ENCODE measurements around the gene GREB1L.

Gene GREB1L

DNA sequence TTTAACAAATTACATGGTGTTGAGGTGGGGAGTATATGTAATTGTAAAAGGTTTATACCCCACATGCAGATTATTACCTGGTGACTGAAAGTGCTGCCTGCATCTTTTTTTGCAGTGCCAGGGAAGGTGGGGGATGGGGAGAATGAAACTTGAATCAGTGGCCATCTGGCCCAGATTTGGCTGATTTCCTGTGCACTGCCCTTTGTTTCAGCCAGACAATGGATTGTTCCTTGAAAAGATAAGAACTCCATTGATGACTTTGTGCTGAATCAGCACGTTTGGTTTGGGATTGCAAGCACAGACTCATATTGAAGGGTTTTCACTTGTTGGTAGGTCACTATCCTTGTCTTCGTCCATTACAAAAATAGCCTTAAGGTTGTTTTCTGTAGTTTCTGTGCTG, 20.9 kb downstream of the GREB1L start:
- TF ChIP-seq, protein P1, sequence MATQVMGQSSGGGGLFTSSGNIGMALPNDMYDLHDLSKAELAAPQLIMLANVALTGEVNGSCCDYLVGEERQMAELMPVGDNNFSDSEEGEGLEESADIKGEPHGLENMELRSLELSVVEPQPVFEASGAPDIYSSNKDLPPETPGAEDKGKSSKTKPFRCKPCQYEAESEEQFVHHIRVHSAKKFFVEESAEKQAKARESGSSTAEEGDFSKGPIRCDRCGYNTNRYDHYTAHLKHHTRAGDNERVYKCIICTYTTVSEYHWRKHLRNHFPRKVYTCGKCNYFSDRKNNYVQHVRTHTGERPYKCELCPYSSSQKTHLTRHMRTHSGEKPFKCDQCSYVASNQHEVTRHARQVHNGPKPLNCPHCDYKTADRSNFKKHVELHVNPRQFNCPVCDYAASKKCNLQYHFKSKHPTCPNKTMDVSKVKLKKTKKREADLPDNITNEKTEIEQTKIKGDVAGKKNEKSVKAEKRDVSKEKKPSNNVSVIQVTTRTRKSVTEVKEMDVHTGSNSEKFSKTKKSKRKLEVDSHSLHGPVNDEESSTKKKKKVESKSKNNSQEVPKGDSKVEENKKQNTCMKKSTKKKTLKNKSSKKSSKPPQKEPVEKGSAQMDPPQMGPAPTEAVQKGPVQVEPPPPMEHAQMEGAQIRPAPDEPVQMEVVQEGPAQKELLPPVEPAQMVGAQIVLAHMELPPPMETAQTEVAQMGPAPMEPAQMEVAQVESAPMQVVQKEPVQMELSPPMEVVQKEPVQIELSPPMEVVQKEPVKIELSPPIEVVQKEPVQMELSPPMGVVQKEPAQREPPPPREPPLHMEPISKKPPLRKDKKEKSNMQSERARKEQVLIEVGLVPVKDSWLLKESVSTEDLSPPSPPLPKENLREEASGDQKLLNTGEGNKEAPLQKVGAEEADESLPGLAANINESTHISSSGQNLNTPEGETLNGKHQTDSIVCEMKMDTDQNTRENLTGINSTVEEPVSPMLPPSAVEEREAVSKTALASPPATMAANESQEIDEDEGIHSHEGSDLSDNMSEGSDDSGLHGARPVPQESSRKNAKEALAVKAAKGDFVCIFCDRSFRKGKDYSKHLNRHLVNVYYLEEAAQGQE (IDR thresholded peaks at IDR 0.05; ENCODE audit: insufficient replicate concordance, low read depth): no peak
- no peak for TF ChIP-seq GABPA (IDR thresholded peaks at IDR 0.05; ENCODE audit: low read depth)
- TF ChIP-seq, protein P2, sequence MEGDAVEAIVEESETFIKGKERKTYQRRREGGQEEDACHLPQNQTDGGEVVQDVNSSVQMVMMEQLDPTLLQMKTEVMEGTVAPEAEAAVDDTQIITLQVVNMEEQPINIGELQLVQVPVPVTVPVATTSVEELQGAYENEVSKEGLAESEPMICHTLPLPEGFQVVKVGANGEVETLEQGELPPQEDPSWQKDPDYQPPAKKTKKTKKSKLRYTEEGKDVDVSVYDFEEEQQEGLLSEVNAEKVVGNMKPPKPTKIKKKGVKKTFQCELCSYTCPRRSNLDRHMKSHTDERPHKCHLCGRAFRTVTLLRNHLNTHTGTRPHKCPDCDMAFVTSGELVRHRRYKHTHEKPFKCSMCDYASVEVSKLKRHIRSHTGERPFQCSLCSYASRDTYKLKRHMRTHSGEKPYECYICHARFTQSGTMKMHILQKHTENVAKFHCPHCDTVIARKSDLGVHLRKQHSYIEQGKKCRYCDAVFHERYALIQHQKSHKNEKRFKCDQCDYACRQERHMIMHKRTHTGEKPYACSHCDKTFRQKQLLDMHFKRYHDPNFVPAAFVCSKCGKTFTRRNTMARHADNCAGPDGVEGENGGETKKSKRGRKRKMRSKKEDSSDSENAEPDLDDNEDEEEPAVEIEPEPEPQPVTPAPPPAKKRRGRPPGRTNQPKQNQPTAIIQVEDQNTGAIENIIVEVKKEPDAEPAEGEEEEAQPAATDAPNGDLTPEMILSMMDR (IDR thresholded peaks at IDR 0.05; ENCODE audit: insufficient read depth, low read length): no peak
- no peak for TF ChIP-seq POLR2AphosphoS5 (IDR thresholded peaks at IDR 0.05; ENCODE audit: low read depth)
- TF ChIP-seq SPI1 (IDR thresholded peaks at IDR 0.05; ENCODE audit: borderline replicate concordance, low read depth): no peak
- peaks cover 16% of the 10 kb centered on the region for H3K27me3 ChIP-seq (ENCODE audit: insufficient read depth, poor library complexity, severe bottlenecking)
- no peak overlapping the region for H3K4me3 ChIP-seq (replicated peaks; ENCODE audit: insufficient read depth, low read length)
- H3K27ac ChIP-seq (replicated peaks): no peak overlapping the region
- DNase-seq (ENCODE audit: low read depth in 1 of 2, low spot score in 1 of 2): no peak

DNA sequence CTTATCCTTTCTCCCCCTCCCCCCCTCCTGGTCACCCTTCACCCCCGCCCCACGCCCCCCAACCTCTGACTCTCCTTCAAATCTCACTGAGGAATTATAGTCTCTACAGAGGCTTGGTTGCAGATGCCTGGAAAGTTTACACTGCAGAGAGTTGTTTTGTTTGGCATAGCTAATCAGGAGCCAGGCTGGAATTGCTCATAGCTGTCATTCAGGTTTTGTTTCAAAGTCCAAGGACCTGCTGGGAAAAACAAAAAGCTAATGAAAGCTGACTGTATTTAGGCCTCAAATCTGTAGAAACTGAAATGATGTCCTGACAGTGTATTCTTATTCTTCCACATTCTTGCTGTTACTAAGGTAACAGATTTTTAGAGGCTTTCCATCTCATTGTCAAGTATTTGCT, 22.6 kb downstream of the GREB1L start:
- Histone ChIP-seq H3K27me3 (ENCODE audit: insufficient read depth, poor library complexity, severe bottlenecking) (peaks cover 14% of the 10 kb centered on the region), H3K4me3 (replicated peaks; ENCODE audit: insufficient read depth, low read length) (no peak overlapping the region), H3K27ac (replicated peaks) (no peak overlapping the region)
- DNase-seq (ENCODE audit: low read depth in 1 of 2, low spot score in 1 of 2): no peak
- TF ChIP-seq SPI1 (IDR thresholded peaks at IDR 0.05; ENCODE audit: borderline replicate concordance, low read depth): no peak
- TF ChIP-seq, protein P2 (IDR thresholded peaks at IDR 0.05; ENCODE audit: insufficient read depth, low read length): no peak
- no peak for TF ChIP-seq GABPA (IDR thresholded peaks at IDR 0.05; ENCODE audit: low read depth)
- TF ChIP-seq POLR2AphosphoS5 (IDR thresholded peaks at IDR 0.05; ENCODE audit: low read depth): no peak
- TF ChIP-seq, protein P1 (IDR thresholded peaks at IDR 0.05; ENCODE audit: insufficient replicate concordance, low read depth): no peak

DNA sequence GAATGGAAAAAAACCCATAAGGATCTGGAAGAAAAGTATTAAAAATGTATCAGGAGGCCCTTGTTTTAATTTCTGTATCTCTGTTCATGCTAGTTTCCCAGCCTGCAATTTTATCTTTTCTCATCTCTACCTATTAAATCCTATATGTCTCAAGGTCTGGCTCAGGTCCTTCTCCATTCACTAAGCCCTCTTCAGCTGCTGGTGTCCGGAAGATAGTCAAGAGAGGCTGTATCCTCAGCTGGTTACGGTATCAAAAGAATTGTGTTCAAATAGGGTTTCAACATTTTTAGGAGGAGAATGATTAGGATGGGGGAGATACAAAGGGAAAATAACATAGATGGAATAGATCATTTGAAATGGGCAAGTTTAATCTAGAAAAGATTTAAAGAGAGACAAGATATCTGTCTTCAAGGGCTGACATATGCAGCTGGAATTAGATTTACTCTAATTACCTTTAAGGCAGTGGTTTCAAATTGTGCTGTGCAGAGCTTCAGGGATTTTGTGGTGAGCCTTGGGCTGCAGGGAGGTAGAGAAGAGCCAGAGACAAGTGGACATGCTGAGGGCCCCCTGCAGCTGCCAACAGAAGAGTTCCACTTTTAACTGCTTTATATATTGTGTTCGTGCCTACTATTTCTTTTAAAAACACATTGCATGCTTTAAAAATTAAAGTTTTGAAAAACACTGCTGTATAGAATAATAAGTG, 24.1 kb downstream of the GREB1L start:
- H3K27me3 ChIP-seq (ENCODE audit: insufficient read depth, poor library complexity, severe bottlenecking): peaks cover 12% of the 10 kb centered on the region
- no peak for DNase-seq (ENCODE audit: low read depth in 1 of 2, low spot score in 1 of 2)
- TF ChIP-seq POLR2AphosphoS5 (IDR thresholded peaks at IDR 0.05; ENCODE audit: low read depth): no peak
- TF ChIP-seq, protein P2 (IDR thresholded peaks at IDR 0.05; ENCODE audit: insufficient read depth, low read length): no peak
- H3K4me3 ChIP-seq (replicated peaks; ENCODE audit: insufficient read depth, low read length): no peak overlapping the region
- no peak overlapping the region for H3K27ac ChIP-seq (replicated peaks)

DNA sequence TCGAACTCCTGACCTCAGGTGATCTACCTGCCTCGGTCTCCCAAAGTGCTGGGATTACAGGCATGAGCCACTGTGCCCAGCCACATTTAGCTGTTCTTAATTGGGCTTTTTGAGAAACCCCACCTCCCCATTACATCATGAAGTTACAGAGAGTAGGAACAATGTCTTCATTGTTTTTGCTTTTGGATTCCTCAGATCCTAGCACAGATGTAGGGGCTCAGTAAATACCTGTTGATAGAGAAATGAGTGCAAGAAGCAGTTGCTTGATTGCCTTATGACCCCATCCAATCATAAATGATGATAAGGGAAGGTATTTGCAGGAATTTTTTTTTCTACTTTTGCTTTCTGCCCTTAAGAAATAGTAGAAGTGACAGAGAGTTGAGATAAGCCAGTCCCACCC, 25.4 kb downstream of the GREB1L start:
- no peak for DNase-seq (ENCODE audit: low read depth in 1 of 2, low spot score in 1 of 2)
- H3K4me3 ChIP-seq (replicated peaks; ENCODE audit: insufficient read depth, low read length): no peak overlapping the region
- no peak overlapping the region for H3K27ac ChIP-seq (replicated peaks)
- peaks cover 10% of the 10 kb centered on the region for H3K27me3 ChIP-seq (ENCODE audit: insufficient read depth, poor library complexity, severe bottlenecking)
- TF ChIP-seq GABPA (IDR thresholded peaks at IDR 0.05; ENCODE audit: low read depth) (no peak), POLR2AphosphoS5 (IDR thresholded peaks at IDR 0.05; ENCODE audit: low read depth) (no peak), SPI1 (IDR thresholded peaks at IDR 0.05; ENCODE audit: borderline replicate concordance, low read depth) (no peak)
- TF ChIP-seq, protein P1 (IDR thresholded peaks at IDR 0.05; ENCODE audit: insufficient replicate concordance, low read depth): no peak
- TF ChIP-seq, protein P2 (IDR thresholded peaks at IDR 0.05; ENCODE audit: insufficient read depth, low read length): no peak

Measured in HL-60 (cell line).